Pancreas (tissue), 10 donors: Measurements from ENCODE around the gene ZSCAN31. TPM values are rescaled to one million over a fixed set of nuclear protein-coding genes. Genes with fewer than 3 reads are reported as not detected.
A peak's percentile ranks its signal among the peaks of the same experiment; 100 is the strongest.
"Not testable (repeated sequence)": the region's sequence is repeated elsewhere in the genome, so short reads cannot be mapped to it uniquely, and the experiment has no call there.

ENCODE experiments used
- ATAC-seq, 4 donors: fragments of 200-7000 bp; cut with Tn5 transposase; one replicate each; pipeline versions ENCODE4 v1.8.0 to v1.9.1; 2020; ENCODE audit warnings: mild to moderate bottlenecking in 4 of 4, moderate library complexity in 4 of 4
- DNase-seq, 6 donors: peaks; one replicate each; pipeline ENCODE4 v3.0.0-alpha.2; 2020
- FAIRE-seq: peaks from 2 replicates; lab custom pipeline; 2012; peaks lifted over from hg19 to GRCh38; lab: Jason Lieb, UNC
- H3K27ac ChIP-seq, 4 donors: fragments of 200-600 bp; sonication (generic); 1 replicate in 3 of 4; 2 replicates in 1 of 4; pipeline versions ENCODE4 v1.5.0 to v1.8.0; 2020
- H3K27me3 ChIP-seq, 4 donors: fragments of 200-600 bp; one replicate each; pipeline ENCODE4 v1.8.0; 2021
- H3K36me3 ChIP-seq, 3 donors: fragments of 200-600 bp; sonication (generic) in 1 of 3; one replicate each; pipeline versions ENCODE4 v1.5.0 to v1.8.0; 2020 to 2021
- H3K4me1 ChIP-seq, 3 donors: fragments of 200-600 bp; one replicate each; pipeline ENCODE4 v1.8.0; 2021
- H3K4me3 ChIP-seq, 4 donors: fragments of 200-600 bp; sonication (generic) in 2 of 4; one replicate each; pipeline versions ENCODE4 v1.5.0 to v1.8.0; 2020 to 2021
- H3K9me3 ChIP-seq, 4 donors: fragments of 200-600 bp; one replicate each; pipeline ENCODE4 v1.8.0; 2021
- CTCF ChIP-seq, 4 donors: fragments of 200-600 bp; sonication (generic) in 3 of 4; IDR thresholded peaks; one replicate each; pipeline versions ENCODE4 v1.5.0 to v1.8.0; 2021; ENCODE audit warnings: antibody characterized with exemption in 4 of 4
- WGBS, 2 donors: extraction: QIAGEN DNeasy Blood & Tissue Kit; methylation state at CpG; one replicate each; pipeline ENCODE4 v1.1.7; 2013; 5-methylcytosine and 5-hydroxymethylcytosine counted together
- intact Hi-C, 3 donors: fragments of 100-400 bp; cut with DNase I; formaldehyde crosslinking; loops; one replicate each; pipeline versions ENCODE4 v1.11.1 to v1.14.2; 2022
- polyA plus RNA-seq, 2 donors: library from polyadenylated mRNA; stranded (reverse); fragments of 200-250 nt; gene quantifications; one replicate each; pipeline ENCODE4 v1.2.3, GENCODE V29; 2013
- total RNA-seq, 6 donors: library from RNA; stranded (reverse); fragmentation: NEBNext Ultra II Directional in 4 of 6; extraction: Animal tissue kit (Norgen Biotek cat#: 25700) in 4 of 6; gene quantifications; one replicate each; pipeline versions ENCODE4 v1.2.1 to v1.2.4, GENCODE V29; 2021 to 2023
- donor health status: healthy with polysubstance abuse.
- donor health status: DM: no; HTN: no; CAD: no; lungs with moderate emphysema.
- donor health status: DM: no; HTN: no; CAD: no.
- donor health status: control.
- donor health status: control.
- donor health status: Bipolar disorder and iron deficiency.
- donor health status: DM: yes; HTN: yes; CAD: no.
- donor health status: DM: no; HTN: no; CAD: no.
- donor health status: DM: no; HTN: no; CAD: no.
- donor health status: DM: yes; HTN: yes; CAD: no.

The ZSCAN31 gene
- total and polyA plus RNA-seq, 8 donors = 4.4 to 13.2 (median 7.4) TPM

GRCh38 chr6:28370440-28370839 is 34.5 kb upstream of the ZSCAN31 start:
- Histone ChIP-seq H3K27me3 (no peaks in the 10 kb centered on the region), H3K27ac (no peak overlapping the region), H3K4me1 (no peaks in the 10 kb centered on the region), H3K36me3 (peaks cover 0 to 11% (median 0%) of the 10 kb centered on the region in 3 donors), H3K9me3 (no peaks in the 10 kb centered on the region), H3K4me3 (no peak overlapping the region)
- TF ChIP-seq CTCF (IDR thresholded peaks at IDR 0.05) = no peak
- intact Hi-C loops = no loop called here
- ATAC-seq (no peak), DNase-seq (no peak), FAIRE-seq (no peak)
- WGBS, 2 donors = 61 to 70% methylated on average over 2 of the region's 2 CpGs

DNA sequence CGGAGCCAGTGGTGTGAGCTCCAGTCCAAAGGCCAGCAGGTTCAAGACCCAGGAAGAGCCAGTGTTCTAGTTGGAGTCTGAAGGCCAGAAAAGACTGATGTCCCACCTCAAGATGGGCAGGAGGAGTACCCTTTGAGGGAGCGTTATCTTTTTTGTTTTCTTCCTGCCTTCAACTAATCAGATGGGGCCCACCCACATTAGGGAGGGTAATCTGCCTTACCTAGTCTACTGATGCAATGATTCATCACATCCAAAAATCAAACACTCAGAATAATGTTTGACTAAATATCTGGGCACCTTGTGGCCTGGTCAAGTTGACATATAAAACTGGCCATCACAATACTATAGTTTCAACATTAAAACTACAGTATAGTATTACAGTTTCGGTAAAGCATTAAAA is 33.5 kb upstream of the ZSCAN31 start:
- ATAC-seq (no peak), FAIRE-seq (no peak), DNase-seq (no peak)
- no peak for TF ChIP-seq CTCF (IDR thresholded peaks at IDR 0.05)
- intact Hi-C loops = loop anchor here in 1 of 3 donors (10.0 kb wide), 1 partner anchor 235 kb away; no protein-coding TSS in a partner anchor
- Histone ChIP-seq H3K27me3 (no peaks in the 10 kb centered on the region), H3K4me1 (no peaks in the 10 kb centered on the region), H3K9me3 (no peaks in the 10 kb centered on the region), H3K36me3 (peaks cover 0 to 13% (median 0%) of the 10 kb centered on the region in 3 donors), H3K4me3 (no peak overlapping the region), H3K27ac (no peak overlapping the region)
- 94 to 96% methylated on average over 3 of the region's 3 CpGs for WGBS, 2 donors

DNA sequence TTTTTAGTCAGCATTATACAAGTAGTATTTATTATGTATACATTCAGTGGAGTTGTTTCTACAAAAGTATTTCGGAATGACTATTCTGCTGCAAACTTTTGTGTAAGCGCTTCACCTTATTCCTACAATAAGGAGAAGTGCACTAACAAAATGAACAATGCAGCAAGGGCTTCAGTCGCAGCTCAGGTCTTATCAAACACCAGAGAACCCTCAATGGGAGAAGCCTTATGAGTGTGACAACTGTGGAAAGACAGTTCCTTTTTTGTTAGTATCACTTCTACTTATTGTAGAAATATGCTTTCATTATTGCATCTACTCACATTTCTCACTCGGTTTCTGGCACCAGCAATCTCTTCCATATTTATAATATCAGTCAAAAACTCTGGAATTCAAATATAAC is 32.6 kb upstream of the ZSCAN31 start:
- WGBS, 2 donors = 82 to 93% methylated on average over 4 of the region's 4 CpGs
- H3K4me3 ChIP-seq = no peak overlapping the region
- FAIRE-seq (no peak), ATAC-seq (no peak), DNase-seq (no peak)
- no peaks in the 10 kb centered on the region for H3K27me3 ChIP-seq
- no peaks in the 10 kb centered on the region for H3K4me1 ChIP-seq
- H3K36me3 ChIP-seq = peaks cover 0 to 18% (median 0%) of the 10 kb centered on the region in 3 donors
- H3K9me3 ChIP-seq = no peaks in the 10 kb centered on the region
- intact Hi-C loops = loop anchor here in 1 of 3 donors (10.0 kb wide), 1 partner anchor 234 kb away; no protein-coding TSS in a partner anchor
- H3K27ac ChIP-seq = no peak overlapping the region
- TF ChIP-seq CTCF (IDR thresholded peaks at IDR 0.05) = no peak

GRCh38 chr6:28365590-28365989 is 29.6 kb upstream of the ZSCAN31 start:
- not testable (repeated sequence) for ATAC-seq, H3K27me3 ChIP-seq, FAIRE-seq, DNase-seq, H3K9me3 ChIP-seq, H3K4me1 ChIP-seq, H3K4me3 ChIP-seq, H3K27ac ChIP-seq
- WGBS, 2 donors = 83 to 85% methylated on average over 4 of the region's 4 CpGs
- H3K36me3 ChIP-seq = peaks cover 0 to 18% (median 0%) of the 10 kb centered on the region in 3 donors
- intact Hi-C loops = loop anchor here in 1 of 3 donors (10.0 kb wide), 1 partner anchor 231 kb away; no protein-coding TSS in a partner anchor

- no peak for FAIRE-seq
- Histone ChIP-seq H3K27ac (no peak overlapping the region), H3K4me3 (no peak overlapping the region), H3K4me1 (peaks cover 0 to 3% (median 0%) of the 10 kb centered on the region in 3 donors), H3K36me3 (peaks cover 0 to 12% (median 0%) of the 10 kb centered on the region in 3 donors), H3K9me3 (no peaks in the 10 kb centered on the region), H3K27me3 (no peaks in the 10 kb centered on the region)
- TF ChIP-seq CTCF (IDR thresholded peaks at IDR 0.05) = no peak
- no peak for DNase-seq
- intact Hi-C loops = loop anchor here in 1 of 3 donors (10.0 kb wide), 1 partner anchor 226 kb away; no protein-coding TSS in a partner anchor
- 89% methylated on average over 2 of the region's 2 CpGs for WGBS, 2 donors
- no peak for ATAC-seq
These were observed 25.0 kb upstream of the ZSCAN31 start for GRCh38 chr6:28360961-28361360.

DNA sequence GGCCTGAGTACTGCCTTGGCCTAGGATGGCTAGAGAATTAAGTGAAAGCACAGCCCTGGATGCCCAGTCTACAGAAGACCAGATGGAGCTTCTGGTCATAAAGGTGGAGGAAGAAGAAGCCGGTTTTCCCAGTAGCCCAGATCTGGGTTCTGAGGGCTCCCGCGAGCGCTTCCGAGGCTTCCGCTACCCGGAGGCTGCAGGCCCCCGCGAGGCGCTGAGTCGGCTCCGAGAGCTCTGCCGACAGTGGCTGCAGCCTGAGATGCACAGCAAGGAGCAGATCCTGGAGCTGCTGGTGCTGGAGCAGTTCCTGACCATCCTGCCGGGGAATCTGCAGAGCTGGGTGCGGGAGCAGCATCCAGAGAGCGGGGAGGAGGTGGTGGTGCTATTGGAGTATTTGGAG is 23.6 kb upstream of the ZSCAN31 start:
- intact Hi-C loops, H3K36me3 ChIP-seq, FAIRE-seq: not testable (repeated sequence)

More for the DNA sequence above, 23.6 kb upstream of the ZSCAN31 start:
- not testable (repeated sequence) for H3K27me3 ChIP-seq, ATAC-seq, H3K4me3 ChIP-seq, H3K27ac ChIP-seq, H3K4me1 ChIP-seq, H3K9me3 ChIP-seq
- DNase-seq = peak in 1 of 6 donors; percentile 28
- 94 to 96% methylated on average over 13 to 14 of the region's 16 CpGs for WGBS, 2 donors
